ENCODE results near the gene AR. TPM values are rescaled to one million over a fixed set of nuclear protein-coding genes. Genes with fewer than 3 reads are reported as not detected.
"Not testable (repeated sequence)": the region's sequence is repeated elsewhere in the genome, so short reads cannot be mapped to it uniquely, and the experiment has no call there.

The AR gene
- total RNA-seq, 2 experiments from 2014 or later: not detected

DNA sequence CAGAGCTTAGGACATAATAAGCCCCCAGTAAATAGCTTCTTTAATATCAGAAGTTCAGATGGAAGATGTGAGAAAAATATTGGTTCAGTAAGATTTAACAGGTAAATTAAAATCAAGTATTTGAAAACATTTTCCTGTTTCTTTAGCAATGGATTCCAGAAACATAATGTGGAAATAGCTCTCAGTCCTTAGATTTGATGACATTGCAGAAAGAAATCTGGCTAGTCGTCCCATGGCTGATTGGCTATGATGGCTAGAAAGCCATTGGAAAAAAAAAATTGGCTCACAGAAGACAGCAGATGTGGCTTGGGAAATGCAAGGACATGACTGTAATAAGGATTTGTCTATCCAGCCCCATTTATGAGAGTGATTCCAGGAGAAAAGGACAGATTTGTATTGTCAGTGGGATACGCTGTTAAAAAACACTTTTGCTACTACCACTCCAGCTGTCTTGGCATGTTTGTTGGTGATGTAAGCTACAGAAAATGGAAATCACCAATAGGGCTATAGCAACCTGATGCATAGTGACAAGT is 78.3 kb downstream of the AR start:
- POLR2A ChIA-PET: no interaction called here
- CTCF ChIA-PET: no interaction called here

DNA sequence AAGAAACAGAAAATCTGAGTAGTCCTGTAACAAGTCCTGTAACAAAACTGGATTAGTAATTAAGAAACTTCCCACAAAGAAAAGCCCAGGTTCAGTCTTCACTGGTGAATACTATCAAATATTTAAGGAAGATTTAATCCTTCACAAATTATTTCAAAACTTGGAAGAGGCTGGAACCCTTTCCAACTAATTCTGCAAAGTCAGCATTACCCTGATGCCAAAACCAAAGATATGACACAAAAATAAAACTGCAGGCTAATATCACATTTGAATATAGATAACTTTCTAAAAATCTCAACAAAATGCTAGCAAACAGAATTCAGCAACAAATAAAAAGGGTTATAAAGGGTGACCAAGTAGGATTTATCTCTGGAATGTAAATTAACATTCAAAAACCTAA is 80.5 kb downstream of the AR start:
- POLR2A ChIA-PET: no interaction called here
- CTCF ChIA-PET: no interaction called here

DNA sequence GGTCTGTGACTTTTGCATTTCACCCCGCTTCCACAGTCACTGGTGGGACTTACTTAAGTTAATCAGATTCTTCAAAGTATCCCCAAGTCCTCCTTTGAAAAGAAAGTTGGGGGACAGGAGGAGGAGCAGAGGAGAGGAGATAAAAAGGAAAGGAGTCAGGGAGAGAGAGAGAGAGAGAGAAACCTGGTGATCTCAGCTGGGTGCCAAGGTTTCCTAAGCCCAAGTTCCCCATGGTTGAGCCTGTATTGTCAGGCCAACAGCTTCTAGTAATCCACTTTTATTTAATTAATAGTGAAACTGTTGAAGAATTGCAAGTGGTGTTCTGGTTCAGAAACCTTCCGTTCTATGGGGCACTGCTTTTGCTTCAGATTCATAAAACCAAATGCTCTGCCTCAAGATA is 91.6 kb downstream of the AR start:
- POLR2A ChIA-PET: no interaction called here
- CTCF ChIA-PET: no interaction called here

DNA sequence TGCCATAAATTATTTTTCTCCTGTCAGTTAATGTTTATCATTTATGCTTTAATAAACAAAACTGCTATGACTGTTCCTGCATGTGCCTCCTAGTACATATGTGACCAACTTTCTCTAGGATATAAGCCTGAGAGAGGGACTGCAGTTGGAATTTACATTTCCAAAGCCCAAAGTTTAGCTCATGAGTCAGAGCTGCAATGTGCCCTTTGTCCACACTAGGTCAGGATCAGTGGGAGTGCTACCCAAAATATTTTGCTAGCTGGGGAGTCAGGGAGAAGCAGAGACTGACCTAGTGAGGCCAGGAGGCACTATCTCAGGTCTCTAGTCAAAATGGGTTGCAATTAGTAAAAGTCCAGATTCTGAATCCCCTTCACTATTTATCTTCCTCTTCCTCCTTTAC is 92.7 kb downstream of the AR start:
- ChIA-PET CTCF (no interaction called here), POLR2A (no interaction called here)

DNA sequence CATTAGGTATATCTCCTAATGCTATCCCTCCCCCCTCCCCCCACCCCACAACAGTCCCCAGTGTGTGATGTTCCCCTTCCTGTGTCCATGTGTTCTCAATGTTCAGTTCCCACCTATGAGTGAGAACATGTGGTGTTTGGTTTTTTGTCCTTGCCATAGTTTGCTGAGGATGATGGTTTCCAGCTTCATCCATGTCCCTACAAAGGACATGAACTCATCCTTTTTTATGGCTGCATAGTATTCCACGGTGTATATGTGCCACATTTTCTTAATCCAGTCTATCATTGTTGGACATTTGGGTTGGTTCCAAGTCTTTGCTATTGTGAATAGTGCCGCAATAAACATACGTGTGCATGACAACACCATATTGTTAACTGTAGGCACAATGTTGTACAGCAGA is 93.5 kb downstream of the AR start:
- POLR2A ChIA-PET, CTCF ChIA-PET: not testable (repeated sequence)

DNA sequence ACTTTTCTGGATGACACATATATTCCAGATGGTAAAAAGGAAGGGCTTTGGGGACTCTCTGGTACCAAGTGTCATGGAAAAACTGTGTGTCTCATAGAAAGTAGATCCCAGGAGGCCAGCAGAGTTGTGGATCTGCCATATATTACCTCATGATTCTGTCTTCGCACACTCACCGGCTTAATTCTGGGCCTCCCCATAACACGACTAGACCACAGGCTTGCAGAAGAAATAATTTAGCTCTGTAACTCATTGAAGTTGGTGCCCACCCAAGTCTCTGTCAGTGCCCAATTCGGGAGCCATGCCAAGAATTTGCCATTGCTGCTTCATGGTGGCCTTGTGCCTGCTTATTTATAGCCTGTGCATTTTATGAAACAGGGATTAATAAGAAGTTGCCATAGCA is 104.5 kb downstream of the AR start:
- POLR2A ChIA-PET: no interaction called here
- CTCF ChIA-PET: no interaction called here

DNA sequence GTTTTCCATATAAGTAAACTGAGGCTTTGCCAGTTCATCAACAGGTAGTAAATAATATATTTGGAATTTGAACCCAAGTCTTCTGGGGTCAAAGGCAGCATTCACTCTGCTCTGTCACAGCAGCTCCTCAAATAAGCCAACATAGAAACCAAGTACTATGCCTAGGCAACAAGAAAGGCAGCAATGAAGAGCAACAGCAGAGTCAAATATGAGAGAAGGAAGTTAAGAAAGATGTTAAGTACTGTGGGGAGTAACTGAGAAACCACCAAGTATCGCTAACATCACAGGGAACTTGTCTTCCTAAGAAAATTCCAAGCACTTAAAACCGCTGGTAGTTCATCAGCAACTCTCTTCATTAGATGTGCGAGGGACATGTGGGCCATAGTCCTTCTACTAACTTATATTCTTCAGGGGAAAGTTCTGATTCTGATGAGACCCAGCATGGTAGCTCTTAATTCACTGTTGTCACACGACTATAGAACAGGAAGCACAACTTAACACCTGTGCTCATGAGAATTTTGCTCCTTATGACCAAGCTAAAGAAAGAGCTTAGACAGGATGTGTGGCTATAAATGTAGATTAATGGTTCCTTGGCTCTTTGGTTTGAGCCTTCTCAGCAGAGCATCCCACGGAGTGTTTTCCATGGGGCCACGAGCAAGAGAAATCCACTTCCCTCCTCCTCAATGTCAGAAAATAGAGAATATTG is 107.8 kb downstream of the AR start:
- POLR2A ChIA-PET: no interaction called here

DNA sequence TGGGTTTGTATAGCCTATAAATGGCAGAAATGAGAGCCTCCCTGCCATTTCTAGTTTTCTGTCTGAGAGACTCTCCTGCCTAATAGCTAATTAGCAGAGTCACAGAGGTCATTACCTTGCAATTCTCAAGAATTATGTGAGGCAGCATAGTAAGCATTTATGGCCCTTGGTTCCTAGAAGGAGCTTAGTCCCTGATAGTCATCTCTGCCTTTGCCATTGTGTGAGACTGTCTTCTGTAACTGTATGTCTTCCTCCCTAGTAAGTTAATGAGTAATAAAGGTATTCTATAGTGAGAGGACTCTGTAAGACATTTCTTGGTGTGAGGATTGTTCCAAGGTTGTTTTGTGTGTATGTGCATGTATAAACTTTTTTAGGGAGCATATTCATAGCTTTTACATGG is 108.7 kb downstream of the AR start:
- ChIA-PET CTCF (no interaction called here), POLR2A (no interaction called here)

More for the DNA sequence above, 107.8 kb downstream of the AR start:
- CTCF ChIA-PET: no interaction called here

DNA sequence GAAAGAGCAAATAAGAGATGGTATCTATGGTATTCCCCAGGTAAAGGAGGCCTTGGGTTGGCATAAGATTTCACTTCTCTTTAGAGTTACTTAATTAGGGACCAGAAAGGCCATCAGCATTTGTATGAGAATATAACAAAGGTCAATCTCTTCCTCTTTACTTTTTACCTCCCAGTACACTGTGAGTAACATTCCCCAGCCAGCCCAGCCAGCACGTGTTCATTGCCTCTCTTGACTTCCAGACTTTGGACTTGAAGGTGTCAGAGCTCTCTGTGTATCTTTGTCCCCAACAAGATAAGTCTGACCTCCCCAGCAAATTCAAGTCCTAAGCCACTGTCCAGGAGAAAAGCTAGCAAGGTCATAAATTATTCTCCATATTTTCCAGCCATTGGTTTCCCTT is 110.5 kb downstream of the AR start:
- CTCF ChIA-PET: no interaction called here
- POLR2A ChIA-PET: no interaction called here

DNA sequence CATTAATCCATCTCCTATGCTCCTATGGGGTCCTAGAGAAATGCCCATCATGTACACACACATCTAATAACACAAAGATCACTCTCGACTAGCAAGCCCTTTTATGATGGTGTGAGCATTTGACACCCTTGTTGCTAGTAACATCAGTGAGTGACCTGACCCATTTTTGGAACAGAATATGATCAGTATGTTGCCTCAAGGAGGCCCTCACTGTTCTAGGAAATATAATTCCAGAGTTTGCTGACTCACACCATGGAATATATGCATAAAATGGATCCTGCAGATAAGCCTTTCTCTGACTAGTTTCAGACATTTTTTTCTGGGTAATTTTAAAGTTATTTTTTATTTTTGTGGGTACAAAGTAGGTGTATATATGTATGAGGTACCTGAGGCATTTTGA is 121.8 kb downstream of the AR start:
- ChIA-PET CTCF (no interaction called here), POLR2A (no interaction called here)

DNA sequence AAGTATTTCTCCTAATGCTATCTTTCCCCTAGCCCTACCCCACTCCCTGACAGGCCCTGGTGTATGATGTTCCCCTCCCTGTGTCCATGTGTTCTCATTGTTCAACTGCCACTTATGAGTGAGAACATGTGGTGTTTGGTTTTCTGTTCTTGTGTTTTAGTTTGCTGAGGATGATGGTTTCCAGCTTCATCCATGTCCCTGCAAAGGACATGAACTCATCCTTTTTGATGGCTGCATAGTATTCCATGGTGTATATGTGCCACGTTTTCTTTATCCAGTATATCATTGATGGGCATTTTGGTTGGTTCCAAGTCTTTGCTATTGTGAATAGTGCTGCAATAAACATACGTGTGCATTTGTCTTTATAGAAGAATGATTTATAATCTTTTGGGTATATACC is 126.9 kb downstream of the AR start:
- POLR2A ChIA-PET, CTCF ChIA-PET: not testable (repeated sequence)

DNA sequence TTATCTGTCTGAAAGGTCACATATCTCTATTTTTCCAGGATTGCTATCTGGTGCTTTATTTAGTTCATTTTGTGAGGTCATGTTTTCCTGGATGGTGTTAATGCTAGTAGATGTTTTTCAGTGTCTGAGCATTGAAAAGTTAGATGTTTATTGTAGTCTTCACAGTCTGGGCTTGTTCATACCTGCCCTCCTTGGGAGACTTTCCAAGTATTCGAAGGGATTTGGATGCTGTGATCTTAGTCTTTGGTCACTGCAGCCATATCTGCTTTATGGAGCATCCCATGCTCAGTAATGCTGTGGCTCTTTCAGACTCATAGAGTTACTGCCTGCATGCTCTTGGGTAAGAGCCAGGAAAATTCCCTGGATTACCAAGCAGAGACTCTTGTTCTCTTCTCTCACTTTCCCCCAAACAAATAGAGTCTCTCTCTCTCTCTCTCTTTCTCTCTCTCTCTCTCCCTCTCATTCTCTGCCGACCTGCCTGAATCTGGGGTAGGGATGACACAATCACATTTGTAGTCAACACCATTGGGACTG is 130.0 kb downstream of the AR start:
- POLR2A ChIA-PET: no interaction called here
- CTCF ChIA-PET: no interaction called here

DNA sequence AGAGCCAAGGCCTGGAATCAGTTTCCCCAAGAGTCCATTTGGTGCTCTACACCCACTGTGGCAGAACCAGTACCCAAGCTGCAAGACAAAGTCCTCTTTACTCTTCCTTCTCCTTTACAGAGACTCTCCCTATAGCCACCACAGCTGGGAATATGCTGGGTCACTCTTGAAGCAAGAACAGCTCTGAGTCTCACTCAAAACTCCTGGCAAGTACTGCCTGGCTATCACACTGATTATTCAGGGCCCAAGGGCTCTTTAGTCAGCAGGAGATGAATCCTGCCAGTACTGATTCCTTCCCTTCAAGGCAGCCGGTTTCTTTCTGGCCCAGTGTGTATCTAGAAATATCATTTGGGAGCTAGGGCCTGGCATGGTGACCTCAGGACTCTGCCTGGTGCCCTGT is 130.9 kb downstream of the AR start:
- CTCF ChIA-PET: no interaction called here

DNA sequence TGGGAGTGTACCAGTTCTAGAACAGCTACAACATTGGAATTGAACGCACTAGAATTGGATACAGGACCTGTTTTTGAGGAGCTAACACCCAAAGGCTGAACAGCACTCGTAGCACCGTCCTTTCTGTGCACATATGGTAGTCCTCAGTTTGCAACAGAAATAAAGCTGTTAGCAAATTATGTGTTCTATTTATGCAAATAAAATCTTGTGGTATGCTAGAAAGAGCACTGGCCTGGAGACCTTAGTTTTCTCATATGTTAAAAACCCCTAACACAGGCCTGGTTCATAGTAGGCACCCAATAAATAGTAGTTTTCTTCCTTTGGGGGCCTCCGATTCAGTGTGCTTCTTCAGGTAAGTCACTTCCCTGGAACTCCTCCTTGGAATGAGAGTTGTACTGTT is 140.3 kb downstream of the AR start:
- ChIA-PET CTCF (no interaction called here), POLR2A (no interaction called here)

More for the DNA sequence above, 130.9 kb downstream of the AR start:
- POLR2A ChIA-PET: no interaction called here

DNA sequence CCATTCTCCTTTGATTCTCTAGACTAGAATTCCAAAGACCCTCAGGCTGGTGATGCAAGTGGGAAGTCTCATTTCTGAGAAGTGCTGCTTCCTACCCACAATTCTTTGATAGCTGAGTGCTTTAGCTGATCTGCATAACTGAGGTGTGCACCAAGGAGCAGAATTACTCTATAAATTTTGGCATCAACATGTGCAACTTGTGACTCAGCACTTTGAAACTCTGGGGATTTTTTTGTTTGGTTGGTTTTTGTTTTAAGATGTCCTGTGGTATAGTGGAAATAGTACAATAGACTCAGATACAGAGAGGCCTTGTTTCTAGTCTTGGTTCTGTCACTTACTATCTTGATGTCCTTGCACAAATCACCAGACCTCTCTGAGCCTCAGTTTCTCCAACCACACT is 148.4 kb downstream of the AR start:
- POLR2A ChIA-PET: no interaction called here
- CTCF ChIA-PET: no interaction called here

DNA sequence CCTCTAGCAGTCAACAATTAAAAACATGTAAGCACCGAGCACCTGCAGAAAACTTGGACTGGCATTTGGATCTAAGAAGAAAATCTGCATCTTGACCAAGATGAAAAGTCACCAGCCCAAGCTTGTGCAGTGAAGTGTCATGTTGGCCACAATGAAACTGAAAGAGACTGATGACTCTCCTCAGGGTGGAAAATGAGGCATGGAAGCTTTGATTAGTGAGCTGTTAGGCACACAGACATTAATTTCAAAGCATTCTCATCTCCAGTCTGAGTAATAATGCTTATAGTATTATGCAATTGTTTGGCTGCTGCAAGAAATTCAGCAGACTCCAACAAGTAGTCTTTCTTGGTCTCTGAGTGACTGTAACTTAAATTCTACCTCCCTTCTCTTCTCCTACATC is 150.1 kb downstream of the AR start:
- POLR2A ChIA-PET: no interaction called here
- CTCF ChIA-PET: no interaction called here

DNA sequence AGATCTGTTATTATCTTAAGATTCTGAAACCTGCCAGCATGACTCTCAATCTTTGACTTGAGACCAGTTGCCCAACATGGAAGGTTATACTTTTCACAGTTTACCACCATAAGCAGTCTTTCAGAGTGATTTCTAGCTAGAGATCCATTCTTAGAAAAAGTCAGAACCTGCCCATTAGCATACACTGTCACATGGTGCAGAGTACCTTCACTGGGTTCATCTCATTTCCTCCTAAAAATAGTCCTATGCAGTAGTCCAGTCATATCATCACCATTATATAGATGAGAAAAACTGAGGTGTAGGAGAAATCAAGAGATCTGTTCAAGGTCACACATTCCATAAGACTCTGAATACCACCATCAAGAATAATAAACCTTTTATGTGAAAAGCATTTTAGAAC is 153.6 kb downstream of the AR start:
- POLR2A ChIA-PET: no interaction called here

DNA sequence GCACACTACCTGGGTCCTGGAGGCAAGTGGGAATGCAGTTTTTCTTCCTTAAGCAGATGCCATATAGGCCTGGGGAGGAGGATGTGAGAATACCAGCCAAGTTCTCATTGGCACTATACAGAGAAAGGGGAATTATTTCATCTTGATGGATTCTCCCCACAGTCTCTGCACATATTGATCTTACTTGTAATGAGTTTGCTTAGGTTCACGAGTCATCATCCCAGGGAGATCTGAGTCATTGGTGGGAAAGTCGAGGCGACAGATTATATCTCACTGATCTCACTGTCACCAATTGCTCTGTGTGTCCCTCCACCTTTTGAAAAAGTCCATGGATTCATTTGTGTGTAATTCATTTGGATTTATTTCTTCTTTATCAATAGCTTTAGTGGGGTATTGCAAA is 156.8 kb downstream of the AR start:
- ChIA-PET POLR2A (no interaction called here), CTCF (no interaction called here)

More for the DNA sequence above, 153.6 kb downstream of the AR start:
- CTCF ChIA-PET: no interaction called here

DNA sequence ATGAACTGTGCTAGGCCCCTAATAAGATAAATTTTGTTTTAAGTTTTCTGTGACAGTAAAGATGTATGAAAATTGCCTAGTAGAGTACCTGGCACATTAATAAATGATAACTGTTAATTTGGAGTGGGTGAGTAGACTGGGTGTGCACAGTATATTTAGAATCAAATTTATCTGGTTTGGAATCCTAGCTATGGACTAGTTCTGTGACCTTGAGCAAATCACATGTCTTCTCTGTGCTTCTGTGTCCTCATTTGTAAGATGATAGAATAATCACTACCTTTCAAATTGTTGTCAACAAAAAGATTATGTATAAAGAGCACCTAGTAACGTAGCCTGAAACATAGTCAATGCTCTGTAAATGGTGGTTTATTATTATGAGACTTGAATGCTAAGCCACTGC is 170.2 kb downstream of the AR start:
- CTCF ChIA-PET: no interaction called here

DNA sequence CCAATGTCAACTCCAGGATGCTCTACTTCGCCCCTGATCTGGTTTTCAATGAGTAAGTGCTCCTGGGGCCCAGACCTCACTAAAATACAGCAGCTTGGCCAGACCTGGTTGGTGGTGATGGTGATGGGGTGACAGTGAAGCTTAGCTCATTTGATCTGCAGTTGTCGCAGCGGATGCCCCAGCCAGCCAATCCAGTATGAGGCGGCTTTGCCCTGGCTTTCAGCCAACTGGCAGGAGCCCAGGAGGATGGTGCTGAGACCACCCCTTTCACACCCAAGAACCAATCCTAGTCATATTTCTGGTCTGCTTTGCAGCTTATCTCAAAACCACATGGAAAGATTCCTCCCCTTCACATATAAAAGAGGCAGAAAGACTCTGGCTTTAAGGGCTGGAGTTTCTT is 173.8 kb downstream of the AR start:
- POLR2A ChIA-PET: no interaction called here
- CTCF ChIA-PET: no interaction called here

More for the DNA sequence above, 170.2 kb downstream of the AR start:
- POLR2A ChIA-PET: no interaction called here

DNA sequence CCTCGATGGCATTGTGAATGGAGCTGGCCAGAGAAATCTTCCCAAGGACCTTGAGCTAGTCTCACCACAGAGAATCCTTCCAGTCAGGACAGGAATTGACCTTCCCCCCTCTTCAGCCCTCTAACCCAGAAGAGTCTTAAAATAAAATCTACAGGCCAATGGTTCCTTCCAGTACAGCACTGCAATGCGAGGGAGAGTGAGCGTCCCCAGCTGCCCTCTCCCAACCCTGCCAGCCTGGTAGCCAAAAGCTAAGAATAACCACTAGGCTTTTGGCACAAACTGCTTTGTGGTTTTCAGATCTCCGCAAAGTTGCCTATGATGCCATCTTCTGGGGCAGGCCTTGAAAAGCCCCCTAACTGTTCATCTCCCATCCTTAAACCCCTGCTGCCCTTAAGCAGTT is 175.1 kb downstream of the AR start:
- POLR2A ChIA-PET: no interaction called here
- CTCF ChIA-PET: no interaction called here

DNA sequence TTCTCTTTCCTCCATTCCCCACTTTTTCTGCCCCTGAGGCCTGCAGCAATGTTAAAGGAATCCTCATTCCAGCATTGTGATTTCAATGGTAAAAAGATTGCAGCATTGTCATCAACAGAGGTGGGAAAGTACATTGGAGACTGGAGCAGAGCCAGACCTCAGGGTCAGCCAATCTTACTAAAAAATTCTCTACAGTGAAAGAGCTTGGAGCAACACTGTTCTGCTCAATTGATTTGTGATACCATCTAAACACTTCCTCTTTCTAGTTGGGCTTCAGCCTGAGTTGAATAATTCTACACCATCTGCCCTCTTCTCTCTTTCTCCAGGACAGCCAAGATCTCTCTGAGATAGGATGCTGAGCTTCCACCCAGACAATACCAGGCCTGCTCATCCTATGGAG is 176.5 kb downstream of the AR start:
- ChIA-PET POLR2A (no interaction called here), CTCF (no interaction called here)

DNA sequence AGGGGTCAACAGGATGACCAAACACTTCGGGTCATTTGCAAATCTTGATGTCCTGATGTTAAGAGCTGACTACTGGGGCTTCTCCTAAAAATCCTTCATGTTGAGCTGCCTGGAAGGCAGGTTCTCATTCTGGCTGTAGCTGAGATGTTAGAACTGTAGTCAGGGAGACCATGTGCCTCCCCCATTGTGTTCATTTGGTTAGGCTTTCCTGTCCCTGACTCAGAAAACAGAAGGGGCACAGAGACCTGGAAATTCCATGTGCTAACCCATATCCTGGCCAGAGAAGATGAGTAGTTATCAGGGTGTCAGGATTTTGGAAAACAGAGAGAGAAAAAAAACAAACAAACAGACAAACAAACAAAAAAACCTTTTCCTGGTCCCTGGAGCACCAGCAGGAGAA is 177.5 kb downstream of the AR start:
- CTCF ChIA-PET: no interaction called here
- POLR2A ChIA-PET: no interaction called here
